H1 (cell line): Measurements from ENCODE around the gene TAF7. TPM values are rescaled to one million over a fixed set of nuclear protein-coding genes. Genes with fewer than 3 reads are reported as not detected.

Experiments used
- CTCF ChIA-PET: fragments of 300-600 bp; sonication (Branson Sonifier 250); formaldehyde crosslinking; loops from one replicate; lab custom pipeline; 2021; ENCODE audit not compliant: partially characterized antibody; lab: Charles Lee
- POLR2A ChIA-PET: fragments of 300-600 bp; sonication (Branson Sonifier 250); formaldehyde crosslinking; loops from one replicate; lab custom pipeline; 2021; ENCODE audit warnings: inconsistent platforms; ENCODE audit not compliant: partially characterized antibody; lab: Charles Lee
- DNase-seq, 2 experiments: peaks; one replicate each; pipeline versions ENCODE4 v3.0.0 to v3.0.0-alpha.2; 2010 to 2022; ENCODE audit warnings: low spot score in 2 of 2, low read depth in 1 of 2, mixed read lengths in 1 of 2
- FAIRE-seq: peaks from 2 replicates; lab custom pipeline; 2011; peaks lifted over from hg19 to GRCh38; lab: Jason Lieb, UNC
- H2AFZ ChIP-seq: 2 replicates; pipeline ENCODE4 v1.8.1; 2012; ENCODE audit warnings: low read length, inconsistent platforms
- H2AK5ac ChIP-seq: 2 replicates; pipeline ENCODE4 v1.6.1; 2013; ENCODE audit warnings: low read depth, low read length
- H2BK120ac ChIP-seq: replicated peaks from 2 replicates; pipeline ENCODE3; 2013; ENCODE audit warnings: low read depth, low read length, inconsistent platforms
- H2BK12ac ChIP-seq: 2 replicates; pipeline ENCODE4 v1.6.1; 2013; ENCODE audit warnings: low read depth, low read length
- H2BK15ac ChIP-seq: 2 replicates; pipeline ENCODE4 v1.6.1; 2013; ENCODE audit warnings: low read length
- H2BK20ac ChIP-seq: 2 replicates; pipeline ENCODE4 v1.6.1; 2013; ENCODE audit warnings: low read length
- H2BK5ac ChIP-seq: 2 replicates; pipeline ENCODE4 v1.6.1; 2013; ENCODE audit warnings: low read depth, low read length
- H3K14ac ChIP-seq: 2 replicates; pipeline ENCODE4 v1.6.1; 2013; ENCODE audit warnings: inconsistent platforms; ENCODE audit not compliant: insufficient read length
- H3K18ac ChIP-seq: 2 replicates; pipeline ENCODE4 v1.6.1; 2013; ENCODE audit warnings: low read length; ENCODE audit errors: extremely low read depth
- H3K23ac ChIP-seq: 2 replicates; pipeline ENCODE4 v1.6.1; 2013; ENCODE audit warnings: inconsistent platforms; ENCODE audit not compliant: insufficient read length
- H3K23me2 ChIP-seq: 2 replicates; pipeline ENCODE4 v1.6.1; 2013; ENCODE audit warnings: low read depth, low read length
- H3K27ac ChIP-seq: 2 replicates; pipeline ENCODE4 v1.6.1; 2011; ENCODE audit warnings: low read depth, low read length, inconsistent platforms
- H3K27me3 ChIP-seq, 4 experiments: replicated peaks in 1 of 4; 1 replicate in 1 of 4; 2 replicates in 3 of 4; pipeline versions ENCODE4 v1.6.1 to v1.8.1; 2011 to 2013; ENCODE audit warnings: low read length in 3 of 4, mild to moderate bottlenecking in 3 of 4, inconsistent platforms in 2 of 4, mixed read lengths in 2 of 4, moderate library complexity in 1 of 4; ENCODE audit not compliant: control insufficient read depth in 3 of 4, insufficient read depth in 3 of 4; ENCODE audit errors: extremely low read depth in 1 of 4
- H3K36me3 ChIP-seq, 4 experiments: 2 replicates each; pipeline versions ENCODE4 v1.6.1 to v1.8.1; 2011 to 2013; ENCODE audit warnings: mild to moderate bottlenecking in 4 of 4, low read length in 3 of 4, moderate library complexity in 2 of 4, control low read depth in 1 of 4, inconsistent platforms in 1 of 4; ENCODE audit not compliant: insufficient read depth in 4 of 4, control insufficient read depth in 2 of 4
- H3K4ac ChIP-seq: replicated peaks from 2 replicates; pipeline ENCODE3; 2013; ENCODE audit warnings: low read length, low read depth, mixed read lengths, inconsistent platforms; ENCODE audit not compliant: insufficient read length
- H3K4me1 ChIP-seq, 4 experiments: replicated peaks in 1 of 4; 1 replicate in 1 of 4; 2 replicates in 3 of 4; pipeline versions ENCODE4 v1.6.1 to v1.8.1; 2011 to 2013; ENCODE audit warnings: low read length in 3 of 4, inconsistent platforms in 2 of 4, mixed read lengths in 1 of 4; ENCODE audit not compliant: insufficient read depth in 4 of 4, control insufficient read depth in 3 of 4
- H3K4me2 ChIP-seq, 2 experiments: 2 replicates each; pipeline versions ENCODE4 v1.6.1 to v1.8.1; 2011 to 2013; ENCODE audit warnings: low read depth in 2 of 2, low read length in 2 of 2, control low read depth in 1 of 2, inconsistent platforms in 1 of 2, mild to moderate bottlenecking in 1 of 2; ENCODE audit not compliant: insufficient read depth in 1 of 2
- H3K4me3 ChIP-seq, 4 experiments: fragments of 200-600, 300-600 bp in 1 of 4; sonication (generic), shearing (Covaris generic), sonication (Bioruptor Twin) in 1 of 4; 2 replicates each; pipeline versions ENCODE4 v1.5.1 to v1.8.1; 2011 to 2016; ENCODE audit warnings: low read length in 4 of 4, low read depth in 3 of 4, control low read depth in 2 of 4, inconsistent platforms in 2 of 4, mild to moderate bottlenecking in 2 of 4, mixed read lengths in 1 of 4, moderate library complexity in 1 of 4; ENCODE audit not compliant: insufficient read depth in 2 of 4; ENCODE audit errors: extremely low read depth in 1 of 4
- H3K56ac ChIP-seq: replicated peaks from 2 replicates; pipeline ENCODE3; 2013; ENCODE audit warnings: low read depth, mild to moderate bottlenecking, mixed read lengths, low read length, inconsistent platforms; ENCODE audit not compliant: insufficient read length
- H3K79me1 ChIP-seq: 2 replicates; pipeline ENCODE4 v1.6.1; 2013; ENCODE audit warnings: low read depth, low read length, control low read depth
- H3K79me2 ChIP-seq, 2 experiments: 2 replicates each; pipeline versions ENCODE4 v1.6.1 to v1.8.1; 2012 to 2013; ENCODE audit warnings: low read length in 2 of 2, mild to moderate bottlenecking in 2 of 2, inconsistent platforms in 1 of 2; ENCODE audit not compliant: insufficient read depth in 2 of 2, control insufficient read depth in 1 of 2
- H3K9ac ChIP-seq, 4 experiments: replicated peaks in 1 of 4; 1 replicate in 1 of 4; 2 replicates in 3 of 4; pipeline versions ENCODE4 v1.6.1 to v1.8.1; 2011 to 2013; ENCODE audit warnings: low read depth in 3 of 4, low read length in 3 of 4, control low read depth in 2 of 4, mild to moderate bottlenecking in 2 of 4, moderate library complexity in 2 of 4, inconsistent platforms in 1 of 4; ENCODE audit errors: extremely low read depth in 1 of 4
- H3K9me3 ChIP-seq, 2 experiments: 2 replicates each; pipeline versions ENCODE4 v1.6.1 to v1.8.1; 2012 to 2013; ENCODE audit warnings: mild to moderate bottlenecking in 2 of 2, moderate library complexity in 2 of 2, control low read depth in 1 of 2, inconsistent platforms in 1 of 2, low read depth in 1 of 2, low read length in 1 of 2, mixed read lengths in 1 of 2; ENCODE audit not compliant: insufficient read depth in 2 of 2
- H4K20me1 ChIP-seq, 2 experiments: replicated peaks in 1 of 2; 2 replicates each; pipeline versions ENCODE3 to v1.8.1; 2011 to 2013; ENCODE audit warnings: inconsistent platforms in 2 of 2, low read length in 2 of 2, mild to moderate bottlenecking in 1 of 2; ENCODE audit not compliant: insufficient read depth in 2 of 2, control insufficient read depth in 1 of 2
- H4K5ac ChIP-seq: 2 replicates; pipeline ENCODE4 v1.6.1; 2013; ENCODE audit warnings: low read length, low read depth, mixed read lengths, inconsistent platforms; ENCODE audit not compliant: insufficient read length
- H4K8ac ChIP-seq: 2 replicates; pipeline ENCODE4 v1.8.0; 2013; ENCODE audit warnings: mild to moderate bottlenecking, moderate library complexity, low read length, inconsistent platforms; ENCODE audit not compliant: insufficient read depth; ENCODE audit errors: extremely low read depth
- H4K91ac ChIP-seq: replicated peaks from 2 replicates; pipeline ENCODE3; 2013; ENCODE audit warnings: low read length, mixed read lengths, inconsistent platforms; ENCODE audit not compliant: insufficient read length
- FOSL1 ChIP-seq: IDR thresholded peaks from 2 replicates; pipeline ENCODE4 v1.6.1; 2011; ENCODE audit warnings: mild to moderate bottlenecking, low read depth, low read length, moderate library complexity; ENCODE audit not compliant: insufficient read depth
- GABPA ChIP-seq: IDR thresholded peaks from 2 replicates; pipeline ENCODE4 v1.6.1; 2011; ENCODE audit warnings: mild to moderate bottlenecking, low read length, moderate library complexity, borderline replicate concordance; ENCODE audit not compliant: insufficient read depth
- HDAC2 ChIP-seq, 2 experiments: fragments of 300-600 bp in 1 of 2; sonication (generic) in 1 of 2; IDR thresholded peaks; 2 replicates each; pipeline ENCODE4 v1.6.1; 2011 to 2012; ENCODE audit warnings: low read depth in 2 of 2, low read length in 2 of 2, mild to moderate bottlenecking in 2 of 2, moderate library complexity in 2 of 2, borderline replicate concordance in 1 of 2, inconsistent platforms in 1 of 2
- NRF1 ChIP-seq: IDR thresholded peaks from 2 replicates; pipeline ENCODE4 v1.6.1; 2011; ENCODE audit warnings: mild to moderate bottlenecking, low read depth, low read length, improper control_type of control experiment
- PHF8 ChIP-seq: fragments of 200-600 bp; sonication (generic); conservative IDR thresholded peaks from 2 replicates; pipeline ENCODE4 v1.7.1; 2012; ENCODE audit warnings: low read depth, mild to moderate bottlenecking, inconsistent platforms, low read length, moderate library complexity
- POLR2AphosphoS5 ChIP-seq: IDR thresholded peaks from 2 replicates; pipeline ENCODE4 v1.6.1; 2011; ENCODE audit warnings: low read depth, low read length
- SIRT6 ChIP-seq: IDR thresholded peaks from one replicate; pipeline ENCODE4 v1.7.1; 2012; ENCODE audit warnings: low read length, inconsistent platforms
- YY1 ChIP-seq: IDR thresholded peaks from 2 replicates; pipeline ENCODE4 v1.6.1; 2011; ENCODE audit warnings: low read depth, mild to moderate bottlenecking, low read length
- WGBS, 2 experiments: shearing (Covaris generic) in 1 of 2; methylation state at CpG; one replicate each; pipeline versions ENCODE4 v1.1.6 to v1.1.7; 2013 to 2015; ENCODE audit warnings: low lambda C conversion rate in 2 of 2, mixed read lengths in 2 of 2, inconsistent platforms in 1 of 2, low coverage in 1 of 2, missing lambda C conversion rate in 1 of 2; ENCODE audit not compliant: insufficient replicate concordance in 2 of 2, insufficient coverage in 1 of 2, insufficient read length in 1 of 2; ENCODE audit errors: extremely low coverage in 1 of 2, missing lambda C conversion rate in 1 of 2; 5-methylcytosine and 5-hydroxymethylcytosine counted together
- polyA plus RNA-seq, 7 experiments: library from polyadenylated mRNA; depleted of rRNA in 3 of 7; stranded (reverse) in 5 of 7; unstranded in 2 of 7; fragments of >200 nt in 5 of 7; fragments of 200-250 nt in 2 of 7; gene quantifications; 1 replicate in 5 of 7; 2 replicates in 1 of 7; 4 replicates in 1 of 7; pipeline versions ENCODE4 v1.2.1 to v1.2.3, GENCODE V29; 2011 to 2013; ENCODE audit warnings: missing spikeins in 2 of 7, mixed read lengths in 2 of 7
- total RNA-seq: library from RNA; stranded (reverse); fragmentation: NEBNext Ultra II Directional; extraction: Animal tissue kit (Norgen Biotek cat#: 25700); gene quantifications from 2 replicates; pipeline ENCODE4 v1.2.1, GENCODE V29; 2021

TAF7 gene
- total and polyA plus RNA-seq, 2 of the 8 experiments (the other 6 are each of a cell fraction or from before 2014, with no cell fraction given) = 29.8 to 101 TPM

DNA sequence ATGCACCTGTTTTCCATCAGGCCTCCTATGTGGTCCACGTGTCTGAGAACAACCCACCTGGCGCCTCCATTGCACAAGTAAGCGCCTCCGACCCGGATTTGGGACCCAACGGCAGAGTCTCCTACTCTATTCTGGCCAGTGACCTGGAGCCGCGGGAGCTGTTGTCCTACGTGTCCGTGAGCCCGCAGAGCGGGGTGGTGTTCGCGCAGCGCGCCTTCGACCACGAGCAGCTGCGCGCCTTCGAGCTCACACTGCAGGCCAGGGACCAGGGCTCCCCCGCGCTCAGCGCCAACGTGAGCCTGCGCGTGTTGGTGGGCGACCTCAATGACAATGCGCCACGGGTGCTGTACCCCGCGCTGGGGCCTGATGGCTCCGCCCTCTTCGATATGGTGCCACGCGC is 31.0 kb upstream of the TAF7 start:
- H3K27ac ChIP-seq = no peak overlapping the region
- H3K9ac ChIP-seq = no peak overlapping the region
- H4K20me1 ChIP-seq = no peaks in the 10 kb centered on the region
- H3K79me1 ChIP-seq = no peaks in the 10 kb centered on the region
- POLR2A ChIA-PET = interaction anchor here (2.1 kb wide), 1 partner anchor 23 kb away, joined by 6 read pairs; no protein-coding TSS in a partner anchor
- no peak overlapping the region for H3K56ac ChIP-seq
- no peaks in the 10 kb centered on the region for H3K27me3 ChIP-seq
- no peaks in the 10 kb centered on the region for H3K79me2 ChIP-seq
- peaks cover 0 to 13% (median 3%) of the 10 kb centered on the region in 4 experiments; a peak in 4 of 8 replicates for H3K36me3 ChIP-seq
- no peak overlapping the region for H2AK5ac ChIP-seq
- no peak overlapping the region for H2AFZ ChIP-seq
- H3K23ac ChIP-seq = no peak overlapping the region
- no peak overlapping the region for H4K91ac ChIP-seq
- no peak overlapping the region for H4K8ac ChIP-seq
- no peak overlapping the region for H3K4me2 ChIP-seq
- no peak overlapping the region for H3K4ac ChIP-seq
- no peak overlapping the region for H3K18ac ChIP-seq
- H3K9me3 ChIP-seq = peaks cover 33 to 34% of the 10 kb centered on the region in 2 experiments
- H3K4me3 ChIP-seq = no peak overlapping the region
- H3K14ac ChIP-seq = no peak overlapping the region
- FAIRE-seq (no peak), DNase-seq (no peak)
- H4K5ac ChIP-seq = no peak overlapping the region
- H2BK5ac ChIP-seq = no peak overlapping the region
- peaks cover 0 to 5% (median under 1%) of the 10 kb centered on the region in 4 experiments; a peak in 1 of 7 replicates for H3K4me1 ChIP-seq
- 98% methylated on average over 30 of the region's 36 CpGs; no CpG with 5 or more reads in 1 of the 2 experiments for whole genome bisulfite sequencing, 2 experiments
- no peaks in the 10 kb centered on the region for H3K23me2 ChIP-seq
- H2BK20ac ChIP-seq = no peak overlapping the region
- CTCF ChIA-PET = interaction anchor here (0.9 to 5.5 kb wide), 15 partner anchors 8 to 476 kb away, joined by 3 to 29 read pairs (median 7); partner anchors contain the start of genes PCDHA12, PCDHB14, PCDHB15 and PCDHGA2
- no peak overlapping the region for H2BK120ac ChIP-seq
- H2BK15ac ChIP-seq = no peak overlapping the region
- no peak overlapping the region for H2BK12ac ChIP-seq
- TF ChIP-seq PHF8 (no peak), NRF1 (no peak), POLR2AphosphoS5 (no peak), FOSL1 (no peak), HDAC2 (IDR thresholded peaks at IDR 0.05; ENCODE audit: borderline replicate concordance in 1 of 2, low read depth in 2 of 2, low read length in 2 of 2) (no peak), GABPA (no peak), SIRT6 (no peak), YY1 (no peak)
